HCT116 (cell line): ENCODE measurements around the gene PKHD1.

Experiments used
- EZH2 ChIP-seq: fragments of 200-600 bp; sonication (generic); IDR thresholded peaks from 2 replicates; pipeline ENCODE4 v1.6.1; 2017; ENCODE audit warnings: antibody characterized with exemption, mixed run types
- EZH2phosphoT487 ChIP-seq: fragments of 200-600 bp; IDR thresholded peaks from 2 replicates; pipeline ENCODE4 v1.6.1; 2018; ENCODE audit warnings: antibody characterized with exemption, borderline replicate concordance
- POLR2A ChIP-seq: IDR thresholded peaks from 2 replicates; pipeline ENCODE4 v1.7.0; 2011; ENCODE audit warnings: borderline replicate concordance; ENCODE audit not compliant: insufficient read depth, insufficient read length; ENCODE audit errors: extremely low read depth
- RAD21 ChIP-seq: IDR thresholded peaks from 2 replicates; pipeline ENCODE4 v1.6.1; 2012; ENCODE audit warnings: low read depth, mild to moderate bottlenecking
- TF ChIP-seq, protein P1 (sequence below), 3 experiments: fragments of 200-600 bp in 1 of 3; sonication (generic) in 1 of 3; IDR thresholded peaks in 2 of 3; conservative IDR thresholded peaks in 1 of 3; 2 replicates each; pipeline ENCODE4 v1.5.1; 2012 to 2017; ENCODE audit warnings: low read depth in 2 of 3, low read length in 2 of 3, antibody characterized with exemption in 1 of 3, borderline replicate concordance in 1 of 3, control low read depth in 1 of 3, mild to moderate bottlenecking in 1 of 3, mixed read lengths in 1 of 3, mixed run types in 1 of 3, moderate library complexity in 1 of 3; ENCODE audit not compliant: insufficient read depth in 1 of 3
- TF ChIP-seq, protein P2 (sequence below): IDR thresholded peaks from 2 replicates; pipeline ENCODE4 v1.6.1; 2012; ENCODE audit warnings: low read depth

DNA sequence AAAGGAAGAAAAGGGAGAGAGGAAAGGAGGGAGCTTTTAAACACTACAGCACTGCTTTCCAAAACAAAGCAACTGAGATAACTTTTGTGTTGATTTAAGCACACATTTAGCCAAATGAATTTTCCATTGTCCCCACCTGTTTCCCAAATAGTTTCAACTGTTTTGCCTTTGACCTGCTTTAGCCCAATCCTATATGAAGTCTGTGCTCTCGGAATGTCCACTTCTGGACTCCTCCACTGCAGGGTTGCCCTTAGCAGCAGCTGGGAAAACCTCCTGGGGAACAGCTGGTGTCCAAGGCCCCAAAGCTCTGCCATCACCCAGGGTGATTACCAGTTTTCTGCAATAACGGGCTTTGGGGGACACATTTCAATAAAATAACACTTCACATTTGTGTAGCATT lies 44.9 kb upstream of the PKHD1 start:
- no peak for TF ChIP-seq EZH2phosphoT487
- TF ChIP-seq EZH2 = no peak
- TF ChIP-seq, protein P1, sequence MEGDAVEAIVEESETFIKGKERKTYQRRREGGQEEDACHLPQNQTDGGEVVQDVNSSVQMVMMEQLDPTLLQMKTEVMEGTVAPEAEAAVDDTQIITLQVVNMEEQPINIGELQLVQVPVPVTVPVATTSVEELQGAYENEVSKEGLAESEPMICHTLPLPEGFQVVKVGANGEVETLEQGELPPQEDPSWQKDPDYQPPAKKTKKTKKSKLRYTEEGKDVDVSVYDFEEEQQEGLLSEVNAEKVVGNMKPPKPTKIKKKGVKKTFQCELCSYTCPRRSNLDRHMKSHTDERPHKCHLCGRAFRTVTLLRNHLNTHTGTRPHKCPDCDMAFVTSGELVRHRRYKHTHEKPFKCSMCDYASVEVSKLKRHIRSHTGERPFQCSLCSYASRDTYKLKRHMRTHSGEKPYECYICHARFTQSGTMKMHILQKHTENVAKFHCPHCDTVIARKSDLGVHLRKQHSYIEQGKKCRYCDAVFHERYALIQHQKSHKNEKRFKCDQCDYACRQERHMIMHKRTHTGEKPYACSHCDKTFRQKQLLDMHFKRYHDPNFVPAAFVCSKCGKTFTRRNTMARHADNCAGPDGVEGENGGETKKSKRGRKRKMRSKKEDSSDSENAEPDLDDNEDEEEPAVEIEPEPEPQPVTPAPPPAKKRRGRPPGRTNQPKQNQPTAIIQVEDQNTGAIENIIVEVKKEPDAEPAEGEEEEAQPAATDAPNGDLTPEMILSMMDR (IDR thresholded peaks at IDR 0.05 in 2 of 3, conservative IDR thresholded peaks at IDR 0.05 in 1 of 3; ENCODE audit: borderline replicate concordance in 1 of 3, insufficient read depth in 1 of 3, low read depth in 2 of 3, low read length in 2 of 3) = no peak
- no peak for TF ChIP-seq POLR2A
- TF ChIP-seq, protein P2, sequence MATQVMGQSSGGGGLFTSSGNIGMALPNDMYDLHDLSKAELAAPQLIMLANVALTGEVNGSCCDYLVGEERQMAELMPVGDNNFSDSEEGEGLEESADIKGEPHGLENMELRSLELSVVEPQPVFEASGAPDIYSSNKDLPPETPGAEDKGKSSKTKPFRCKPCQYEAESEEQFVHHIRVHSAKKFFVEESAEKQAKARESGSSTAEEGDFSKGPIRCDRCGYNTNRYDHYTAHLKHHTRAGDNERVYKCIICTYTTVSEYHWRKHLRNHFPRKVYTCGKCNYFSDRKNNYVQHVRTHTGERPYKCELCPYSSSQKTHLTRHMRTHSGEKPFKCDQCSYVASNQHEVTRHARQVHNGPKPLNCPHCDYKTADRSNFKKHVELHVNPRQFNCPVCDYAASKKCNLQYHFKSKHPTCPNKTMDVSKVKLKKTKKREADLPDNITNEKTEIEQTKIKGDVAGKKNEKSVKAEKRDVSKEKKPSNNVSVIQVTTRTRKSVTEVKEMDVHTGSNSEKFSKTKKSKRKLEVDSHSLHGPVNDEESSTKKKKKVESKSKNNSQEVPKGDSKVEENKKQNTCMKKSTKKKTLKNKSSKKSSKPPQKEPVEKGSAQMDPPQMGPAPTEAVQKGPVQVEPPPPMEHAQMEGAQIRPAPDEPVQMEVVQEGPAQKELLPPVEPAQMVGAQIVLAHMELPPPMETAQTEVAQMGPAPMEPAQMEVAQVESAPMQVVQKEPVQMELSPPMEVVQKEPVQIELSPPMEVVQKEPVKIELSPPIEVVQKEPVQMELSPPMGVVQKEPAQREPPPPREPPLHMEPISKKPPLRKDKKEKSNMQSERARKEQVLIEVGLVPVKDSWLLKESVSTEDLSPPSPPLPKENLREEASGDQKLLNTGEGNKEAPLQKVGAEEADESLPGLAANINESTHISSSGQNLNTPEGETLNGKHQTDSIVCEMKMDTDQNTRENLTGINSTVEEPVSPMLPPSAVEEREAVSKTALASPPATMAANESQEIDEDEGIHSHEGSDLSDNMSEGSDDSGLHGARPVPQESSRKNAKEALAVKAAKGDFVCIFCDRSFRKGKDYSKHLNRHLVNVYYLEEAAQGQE = no peak
- no peak for TF ChIP-seq RAD21
